Lower leg skin (tissue), 3 donors: ENCODE results near the gene LDLRAD3.

Experiments
- POLR2A ChIP-seq, 2 donors: fragments of 450-650 bp; IDR thresholded peaks; one replicate each; pipeline ENCODE4 v1.6.1; 2016 to 2017; ENCODE audit warnings: antibody characterized with exemption in 2 of 2, mild to moderate bottlenecking in 1 of 2, moderate library complexity in 1 of 2
- TF ChIP-seq, protein P1 (sequence below), 3 donors: fragments of 450-650 bp; IDR thresholded peaks; one replicate each; pipeline ENCODE4 v1.5.1; 2016; ENCODE audit warnings: antibody characterized with exemption in 3 of 3, mild to moderate bottlenecking in 3 of 3, moderate library complexity in 2 of 3

DNA sequence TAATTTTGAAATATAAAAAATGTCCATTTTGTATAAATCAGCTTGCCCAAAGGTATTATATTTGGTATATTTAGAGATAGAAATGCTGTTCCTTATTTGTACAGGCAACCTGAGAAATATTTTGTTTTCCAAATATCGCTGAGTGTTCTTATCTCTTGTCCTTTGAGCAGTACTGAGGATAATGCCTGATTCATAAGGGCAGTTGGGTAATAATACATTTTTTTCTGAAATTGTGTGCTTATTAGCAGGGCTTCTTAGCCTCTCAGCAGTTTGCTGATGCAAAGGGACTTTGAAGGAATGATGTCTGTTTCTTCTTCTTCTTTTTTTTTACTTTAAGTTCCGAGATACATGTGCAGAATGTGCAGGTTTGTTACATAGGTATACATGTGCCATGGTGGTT, 69.1 kb downstream of the LDLRAD3 start:
- no peak for TF ChIP-seq POLR2A (IDR thresholded peaks at IDR 0.05)
- TF ChIP-seq, protein P1, sequence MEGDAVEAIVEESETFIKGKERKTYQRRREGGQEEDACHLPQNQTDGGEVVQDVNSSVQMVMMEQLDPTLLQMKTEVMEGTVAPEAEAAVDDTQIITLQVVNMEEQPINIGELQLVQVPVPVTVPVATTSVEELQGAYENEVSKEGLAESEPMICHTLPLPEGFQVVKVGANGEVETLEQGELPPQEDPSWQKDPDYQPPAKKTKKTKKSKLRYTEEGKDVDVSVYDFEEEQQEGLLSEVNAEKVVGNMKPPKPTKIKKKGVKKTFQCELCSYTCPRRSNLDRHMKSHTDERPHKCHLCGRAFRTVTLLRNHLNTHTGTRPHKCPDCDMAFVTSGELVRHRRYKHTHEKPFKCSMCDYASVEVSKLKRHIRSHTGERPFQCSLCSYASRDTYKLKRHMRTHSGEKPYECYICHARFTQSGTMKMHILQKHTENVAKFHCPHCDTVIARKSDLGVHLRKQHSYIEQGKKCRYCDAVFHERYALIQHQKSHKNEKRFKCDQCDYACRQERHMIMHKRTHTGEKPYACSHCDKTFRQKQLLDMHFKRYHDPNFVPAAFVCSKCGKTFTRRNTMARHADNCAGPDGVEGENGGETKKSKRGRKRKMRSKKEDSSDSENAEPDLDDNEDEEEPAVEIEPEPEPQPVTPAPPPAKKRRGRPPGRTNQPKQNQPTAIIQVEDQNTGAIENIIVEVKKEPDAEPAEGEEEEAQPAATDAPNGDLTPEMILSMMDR (IDR thresholded peaks at IDR 0.05): no peak
